Activated CD4-positive, CD25-positive, alpha-beta regulatory T cell (primary cell): Measurements from ENCODE around the gene ADSS1.
"Not testable (repeated sequence)": the region's sequence is repeated elsewhere in the genome, so short reads cannot be mapped to it uniquely, and the experiment has no call there.

Experiments used
- DNase-seq, 4 experiments: peaks; one replicate each; lab custom pipeline; 2025; lab: John Stamatoyannopoulos, UW

Gene ADSS1

GRCh38 chr14:104717646-104718045, 6.4 kb upstream of the ADSS1 start:
- no peak for DNase-seq

DNA sequence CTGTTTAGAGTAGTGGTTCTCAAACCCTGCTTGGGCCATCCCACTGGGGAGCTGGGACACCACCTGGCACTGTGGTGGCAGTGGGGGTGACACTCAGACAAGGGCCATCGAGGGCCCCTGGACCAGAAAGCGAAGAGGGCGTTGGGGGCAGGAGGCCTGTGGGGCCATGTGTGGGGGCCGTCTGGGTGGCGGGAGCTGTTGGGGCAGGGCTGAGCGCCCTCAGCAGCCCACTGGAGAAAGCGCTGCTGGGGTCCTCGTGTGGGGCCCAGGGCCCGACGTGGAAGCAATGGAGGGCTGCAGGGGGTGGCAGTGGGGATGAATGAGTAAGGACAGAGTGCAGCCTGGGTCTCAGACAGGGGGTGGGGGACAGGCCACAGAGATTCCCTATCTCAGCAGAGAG, 5.9 kb upstream of the ADSS1 start:
- no peak for DNase-seq

DNA sequence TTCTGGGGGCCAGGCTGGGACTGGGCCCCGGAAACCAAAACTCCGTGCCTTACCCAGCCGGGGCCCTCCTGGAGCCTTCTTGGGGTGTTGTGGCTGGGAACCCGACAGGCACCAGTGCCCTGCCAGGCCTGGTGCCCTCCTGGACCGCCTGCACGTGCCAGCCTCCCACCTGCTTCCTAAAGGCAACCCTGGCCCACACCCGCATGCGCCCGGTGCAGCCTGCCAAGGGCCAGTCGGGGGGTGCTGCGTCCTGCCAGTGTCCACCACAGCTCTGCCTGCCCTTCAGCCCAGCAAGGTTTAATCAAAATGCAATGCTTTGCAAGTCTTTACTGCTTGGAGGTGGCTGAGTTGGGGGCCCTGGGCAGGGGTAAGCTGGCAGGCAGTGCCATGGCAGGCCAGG, 5.2 kb upstream of the ADSS1 start:
- DNase-seq: no peak

- no peak for DNase-seq
These were observed 4.7 kb upstream of the ADSS1 start for GRCh38 chr14:104719343-104719742.

- no peak for DNase-seq
These were observed 2.3 kb upstream of the ADSS1 start for GRCh38 chr14:104721505-104722431.

- DNase-seq: no peak
These were observed 935 bp upstream of the ADSS1 start for GRCh38 chr14:104722938-104723650.

- DNase-seq: no peak
These were observed 465 bp downstream of the ADSS1 start for GRCh38 chr14:104724407-104724980.

GRCh38 chr14:104724981-104725771, 1.1 kb downstream of the ADSS1 start:
- no peak for DNase-seq

GRCh38 chr14:104725772-104726548, 1.9 kb downstream of the ADSS1 start:
- DNase-seq: no peak

GRCh38 chr14:104726600-104727451, 2.8 kb downstream of the ADSS1 start:
- DNase-seq: no peak

- DNase-seq: no peak
These were observed 4.6 kb downstream of the ADSS1 start for GRCh38 chr14:104728631-104729030.

- DNase-seq: not testable (repeated sequence)
These were observed 5.3 kb downstream of the ADSS1 start for GRCh38 chr14:104729176-104729834.

- DNase-seq: no peak
These were observed 5.8 kb downstream of the ADSS1 start for GRCh38 chr14:104729835-104730181.

DNA sequence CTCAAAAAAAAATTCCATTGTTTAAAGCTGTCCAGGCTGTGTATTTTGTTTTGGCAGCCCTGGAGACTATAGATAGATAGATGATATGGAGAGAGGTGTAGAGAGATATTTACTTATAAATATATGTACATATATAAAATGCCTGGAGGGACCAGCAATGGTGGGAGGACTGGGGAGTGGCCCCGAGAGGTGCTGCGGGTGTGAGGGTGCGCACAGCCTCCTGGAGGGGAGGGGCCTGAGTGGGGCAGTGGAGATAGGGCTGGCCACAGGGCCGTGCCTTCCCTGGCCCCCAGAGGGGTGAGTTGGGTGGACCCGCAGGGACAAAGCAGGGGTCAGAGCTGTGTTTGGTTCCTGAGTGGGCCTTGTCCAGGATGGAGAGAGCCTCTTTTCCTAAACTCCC, 6.5 kb downstream of the ADSS1 start:
- no peak for DNase-seq

- DNase-seq: no peak
These were observed 7.6 kb downstream of the ADSS1 start for GRCh38 chr14:104731320-104732294.

DNA sequence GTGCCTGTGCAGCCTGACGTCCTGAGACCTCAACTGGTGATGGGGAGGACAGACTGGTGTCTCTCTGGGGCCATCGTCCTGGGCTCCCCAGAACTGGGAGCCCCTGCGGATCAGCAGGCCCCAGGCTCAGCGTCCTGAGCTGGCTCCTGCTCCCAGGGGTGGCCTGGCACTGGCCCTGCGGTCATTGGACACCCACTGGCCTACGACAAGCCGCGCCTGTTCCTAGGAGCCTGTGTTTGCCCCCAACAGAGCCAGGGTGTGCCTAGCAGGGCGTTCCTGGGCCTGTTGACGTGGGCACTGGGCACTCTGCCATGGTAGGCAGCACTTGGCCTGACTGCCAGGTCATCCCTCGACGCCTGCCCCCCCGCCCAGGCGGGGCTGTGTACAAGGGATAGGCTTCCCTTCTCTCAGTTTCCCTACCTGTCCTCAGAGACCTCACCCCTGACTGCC, 8.4 kb downstream of the ADSS1 start:
- no peak for DNase-seq

- DNase-seq: no peak
These were observed 9.1 kb downstream of the ADSS1 start for GRCh38 chr14:104732931-104733681.

GRCh38 chr14:104734051-104734587, 10.1 kb downstream of the ADSS1 start:
- DNase-seq: no peak
